Activated T-helper 1 cell treated with anti-CD3 and anti-CD28 coated beads, Interleukin-12 subunit alpha, Interleukin-12 subunit beta, Interleukin-2, Interleukin-4 antibody, amounts not matched to agents 30 ng/mL and 10 ng/mL and 1 ng/mL, durations not matched to agents 14 hours and 24 hours and 36 hours (primary cell): ENCODE results near the gene TMEM184C. TPM values are rescaled to one million over a fixed set of nuclear protein-coding genes. Genes with fewer than 3 reads are reported as not detected.

ENCODE experiments used
- DNase-seq: peaks from one replicate; pipeline ENCODE4 v3.0.0; 2021; ENCODE audit warnings: low spot score
- H3K27ac Mint-ChIP-seq: one replicate; pipeline ENCODE4 v1.8.0; 2021; ENCODE audit warnings: mild to moderate bottlenecking, mixed read lengths
- H3K27me3 Mint-ChIP-seq: one replicate; pipeline ENCODE4 v1.8.0; 2022; ENCODE audit warnings: mild to moderate bottlenecking, moderate library complexity, mixed read lengths; ENCODE audit not compliant: insufficient read depth
- H3K36me3 Mint-ChIP-seq: one replicate; pipeline ENCODE4 v1.8.0; 2021; ENCODE audit warnings: low read depth, mixed read lengths
- H3K4me1 Mint-ChIP-seq: one replicate; pipeline ENCODE4 v1.8.0; 2021; ENCODE audit warnings: low read depth, mixed read lengths
- H3K4me3 Mint-ChIP-seq: one replicate; pipeline ENCODE4 v1.8.0; 2021; ENCODE audit warnings: mild to moderate bottlenecking, moderate library complexity, mixed read lengths
- H3K9me3 Mint-ChIP-seq: one replicate; pipeline ENCODE4 v1.8.0; 2021; ENCODE audit warnings: mixed read lengths
- intact Hi-C: fragments of 100-400 bp; cut with micrococcal nuclease; formaldehyde crosslinking; loops from one replicate; pipeline ENCODE4 v1.15.1; 2024
- total RNA-seq: library from RNA; stranded (reverse); gene quantifications from 2 replicates; pipeline ENCODE4 v1.2.3, GENCODE V29; 2022

Gene TMEM184C
- total RNA-seq: 21.6 and 22.7 TPM in 2 replicates

DNA sequence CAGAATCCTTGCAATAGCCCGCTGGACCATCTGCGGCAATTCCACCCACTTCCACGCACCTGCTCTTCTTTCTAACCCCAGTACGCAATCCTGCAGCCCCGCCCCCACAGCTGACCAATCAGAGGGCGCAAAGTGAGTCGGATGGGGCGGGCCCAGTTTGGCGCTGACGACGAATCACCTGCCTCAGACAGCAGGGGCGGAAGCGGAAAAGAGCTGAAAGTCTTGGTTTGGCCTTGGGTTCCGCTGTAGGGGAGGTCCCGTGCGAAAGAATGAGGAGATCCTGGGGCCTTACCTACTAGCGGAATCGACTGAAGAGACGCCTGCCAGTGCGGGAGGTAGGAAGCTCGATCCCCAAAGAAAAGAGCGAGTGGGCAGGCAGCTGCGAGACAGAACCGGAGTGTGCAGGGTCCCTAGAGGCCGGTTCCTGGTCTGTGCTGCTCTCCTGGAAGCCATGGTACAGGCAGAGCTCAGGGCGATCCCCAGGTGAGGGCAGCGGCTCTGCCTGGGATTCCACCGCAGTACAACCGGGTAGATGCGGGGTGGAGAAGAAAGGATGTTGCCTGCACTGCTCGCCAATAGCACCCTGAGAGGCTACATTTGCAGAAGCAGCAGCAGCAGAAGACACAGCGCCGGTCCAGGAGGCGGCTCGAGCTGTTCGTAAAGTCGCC lies at the start of gene TMEM184C:
TMEM184C (plus strand) TSS at position 225 of the 668 bp plus-strand sequence. CDS start 560 bp downstream, outside the sequence.
- intact Hi-C loops: loop anchor here (1.0 to 10.0 kb wide), 8 partner anchors 21 to 825 kb away; partner anchors contain the start of genes ARHGAP10, NR3C2 and PRMT9
- Mint-ChIP-seq H3K9me3 (no peaks in the 10 kb centered on the region), H3K36me3 (peaks cover 11% of the 10 kb centered on the region), H3K27ac (peak within 1 kb of the TSS; percentile 89), H3K27me3 (peaks cover 7% of the 10 kb centered on the region), H3K4me3 (peak within 1 kb of the TSS; percentile 92), H3K4me1 (peaks cover 26% of the 10 kb centered on the region)
- peak; percentile 97 for DNase-seq

DNA sequence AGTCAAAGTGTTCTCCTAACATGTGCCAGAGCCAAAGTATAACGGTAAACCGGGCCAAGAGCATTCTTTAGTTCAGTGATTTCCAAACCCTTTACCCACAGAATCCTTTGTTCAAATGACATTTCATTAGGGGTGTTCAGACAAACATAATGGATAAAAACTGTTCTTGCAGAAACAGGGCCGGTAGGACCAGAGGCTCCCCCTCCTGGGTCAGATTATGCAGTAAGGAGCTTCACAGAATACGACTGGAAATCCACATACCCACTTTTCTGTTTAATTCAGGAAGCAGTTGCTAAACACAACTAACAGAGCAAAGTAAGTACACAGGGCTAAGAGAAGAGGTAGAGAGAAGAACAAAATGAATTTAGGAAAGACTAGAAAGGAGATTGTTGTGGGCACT lies 46.6 kb upstream of the TMEM184C start:
- no peaks in the 10 kb centered on the region for H3K4me1 Mint-ChIP-seq
- peaks cover 2% of the 10 kb centered on the region for H3K27me3 Mint-ChIP-seq
- H3K9me3 Mint-ChIP-seq: peaks cover 3% of the 10 kb centered on the region
- no peak overlapping the region for H3K27ac Mint-ChIP-seq
- DNase-seq: no peak
- intact Hi-C loops: no loop called here
- H3K36me3 Mint-ChIP-seq: no peaks in the 10 kb centered on the region
- no peak overlapping the region for H3K4me3 Mint-ChIP-seq

DNA sequence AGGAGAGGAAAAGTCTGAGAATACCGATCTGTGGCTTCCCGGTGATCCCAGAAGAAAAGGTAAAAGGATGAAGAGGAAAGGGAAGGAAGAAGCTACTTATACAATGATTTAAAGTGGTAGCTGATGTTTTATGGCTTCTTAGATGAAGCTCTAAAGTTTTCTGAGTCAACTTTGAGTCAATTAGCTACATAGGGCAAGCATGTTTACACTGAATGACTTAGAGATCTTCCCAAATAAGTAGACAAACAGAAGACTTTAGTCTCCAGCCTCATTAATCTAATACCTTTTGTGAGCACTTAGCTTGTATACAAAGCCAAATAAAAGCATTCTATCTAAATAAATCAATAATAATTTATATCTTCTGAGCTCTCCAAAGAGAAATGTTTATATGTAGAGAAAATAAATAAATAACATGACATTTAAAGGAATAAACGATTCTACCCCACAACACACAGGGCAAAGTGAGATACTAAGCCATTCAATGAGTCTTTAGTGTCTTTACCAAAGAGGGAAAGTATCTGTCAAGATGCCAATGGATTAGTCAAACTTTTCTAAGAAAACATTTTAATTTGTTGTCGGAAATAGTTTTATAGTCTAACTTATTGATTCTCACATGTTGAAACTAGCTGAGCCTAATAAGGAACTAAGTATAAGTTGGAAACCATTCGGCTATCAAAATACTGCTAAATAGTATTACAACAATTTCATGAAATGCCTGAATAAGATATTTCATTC lies 46.0 kb upstream of the TMEM184C start:
- DNase-seq: no peak
- Mint-ChIP-seq H3K4me3 (no peak overlapping the region), H3K9me3 (peaks cover 3% of the 10 kb centered on the region), H3K4me1 (no peaks in the 10 kb centered on the region), H3K27ac (no peak overlapping the region), H3K27me3 (peaks cover 3% of the 10 kb centered on the region), H3K36me3 (no peaks in the 10 kb centered on the region)
- intact Hi-C loops: no loop called here

DNA sequence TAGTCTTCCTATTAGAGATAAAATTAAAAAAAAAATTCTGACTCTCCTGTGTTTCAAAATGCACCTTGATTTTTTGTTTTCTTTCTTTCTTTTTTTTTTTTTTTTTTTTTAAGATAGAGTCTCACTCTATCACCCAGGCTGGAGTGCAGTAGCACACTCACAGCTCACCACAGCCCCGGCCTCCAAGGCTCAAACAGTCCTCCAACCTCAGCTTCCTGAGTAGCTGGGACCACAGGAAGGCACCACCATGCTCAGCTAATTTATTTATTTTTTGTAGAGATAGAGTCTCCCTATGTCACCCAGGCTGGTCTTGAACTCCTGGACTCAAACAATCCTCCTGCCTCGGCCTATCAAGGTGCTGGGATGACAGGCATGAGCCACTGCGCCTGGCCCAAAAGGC lies 41.1 kb upstream of the TMEM184C start:
- Mint-ChIP-seq H3K4me1 (no peaks in the 10 kb centered on the region), H3K27ac (no peak overlapping the region), H3K9me3 (no peaks in the 10 kb centered on the region), H3K27me3 (peaks cover 4% of the 10 kb centered on the region), H3K36me3 (no peaks in the 10 kb centered on the region), H3K4me3 (no peak overlapping the region)
- no peak for DNase-seq
- intact Hi-C loops: no loop called here

DNA sequence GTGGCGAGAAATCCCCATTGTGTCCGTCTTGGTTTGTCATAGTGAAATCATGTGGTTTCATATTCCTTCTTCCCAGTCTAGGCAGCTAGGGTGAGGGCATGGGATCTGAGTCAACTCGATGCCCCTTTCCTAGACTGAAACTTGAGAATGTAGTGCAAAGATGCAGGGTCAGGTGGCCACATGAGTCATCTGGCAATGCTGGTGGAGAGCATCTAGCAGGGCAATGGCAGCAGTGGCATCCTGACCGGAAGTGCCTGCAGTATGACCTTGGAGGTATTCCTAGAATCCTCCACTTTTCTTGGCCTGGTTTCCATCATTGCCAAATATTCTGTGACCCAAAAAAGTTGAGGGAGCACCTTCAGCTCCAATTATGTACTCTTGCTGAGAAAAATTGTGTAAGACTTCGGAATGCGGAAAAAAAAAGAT lies 39.1 kb upstream of the TMEM184C start:
- Mint-ChIP-seq H3K27ac (no peak overlapping the region), H3K36me3 (no peaks in the 10 kb centered on the region), H3K9me3 (no peaks in the 10 kb centered on the region), H3K4me3 (no peak overlapping the region), H3K27me3 (peaks cover 6% of the 10 kb centered on the region), H3K4me1 (no peaks in the 10 kb centered on the region)
- intact Hi-C loops: no loop called here
- DNase-seq: no peak

DNA sequence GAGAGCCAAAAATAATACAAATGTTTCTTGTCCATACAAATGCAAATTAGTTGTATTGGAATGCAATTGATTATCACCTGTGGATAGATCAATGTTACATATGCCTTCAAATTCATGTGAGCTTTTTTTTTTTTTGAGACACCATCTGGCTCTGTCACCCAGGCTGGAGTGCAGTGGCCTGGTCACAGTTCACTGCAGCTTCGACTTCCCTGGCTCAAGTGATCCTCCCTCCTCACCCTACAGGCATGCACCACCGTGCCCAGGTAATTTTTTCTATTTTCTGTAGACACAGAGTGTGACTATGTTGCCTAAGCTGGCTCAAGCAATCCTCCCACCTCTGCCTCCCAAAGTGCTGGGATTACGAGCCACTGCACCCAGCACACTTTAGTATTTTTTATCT lies 38.6 kb upstream of the TMEM184C start:
- no peak for DNase-seq
- H3K27me3 Mint-ChIP-seq: peaks cover 6% of the 10 kb centered on the region
- H3K4me3 Mint-ChIP-seq: no peak overlapping the region
- H3K9me3 Mint-ChIP-seq: no peaks in the 10 kb centered on the region
- H3K27ac Mint-ChIP-seq: no peak overlapping the region
- H3K36me3 Mint-ChIP-seq: no peaks in the 10 kb centered on the region
- intact Hi-C loops: no loop called here
- H3K4me1 Mint-ChIP-seq: no peaks in the 10 kb centered on the region

DNA sequence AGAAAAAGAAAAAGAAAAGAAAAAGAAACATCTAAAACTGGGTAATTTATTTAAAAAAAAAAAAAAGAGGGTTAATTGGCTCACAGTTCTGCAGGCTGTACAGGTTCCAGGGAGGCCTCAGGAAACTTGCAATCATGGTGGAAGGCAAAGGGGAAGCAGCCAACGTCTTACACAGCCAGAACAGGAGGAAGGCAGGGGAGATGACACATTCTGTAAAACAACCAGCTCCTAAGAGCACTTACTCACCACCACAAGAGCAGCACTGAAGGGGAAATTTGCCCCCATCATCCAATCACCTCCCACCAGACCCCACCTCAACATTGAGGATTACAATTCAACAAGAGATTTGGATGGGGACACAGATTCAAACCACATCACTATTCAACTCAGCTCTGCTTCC lies 36.8 kb upstream of the TMEM184C start:
- Mint-ChIP-seq H3K27ac (no peak overlapping the region), H3K9me3 (no peaks in the 10 kb centered on the region), H3K27me3 (peaks cover 6% of the 10 kb centered on the region), H3K36me3 (no peaks in the 10 kb centered on the region), H3K4me1 (no peaks in the 10 kb centered on the region), H3K4me3 (no peak overlapping the region)
- DNase-seq: no peak
- intact Hi-C loops: no loop called here

DNA sequence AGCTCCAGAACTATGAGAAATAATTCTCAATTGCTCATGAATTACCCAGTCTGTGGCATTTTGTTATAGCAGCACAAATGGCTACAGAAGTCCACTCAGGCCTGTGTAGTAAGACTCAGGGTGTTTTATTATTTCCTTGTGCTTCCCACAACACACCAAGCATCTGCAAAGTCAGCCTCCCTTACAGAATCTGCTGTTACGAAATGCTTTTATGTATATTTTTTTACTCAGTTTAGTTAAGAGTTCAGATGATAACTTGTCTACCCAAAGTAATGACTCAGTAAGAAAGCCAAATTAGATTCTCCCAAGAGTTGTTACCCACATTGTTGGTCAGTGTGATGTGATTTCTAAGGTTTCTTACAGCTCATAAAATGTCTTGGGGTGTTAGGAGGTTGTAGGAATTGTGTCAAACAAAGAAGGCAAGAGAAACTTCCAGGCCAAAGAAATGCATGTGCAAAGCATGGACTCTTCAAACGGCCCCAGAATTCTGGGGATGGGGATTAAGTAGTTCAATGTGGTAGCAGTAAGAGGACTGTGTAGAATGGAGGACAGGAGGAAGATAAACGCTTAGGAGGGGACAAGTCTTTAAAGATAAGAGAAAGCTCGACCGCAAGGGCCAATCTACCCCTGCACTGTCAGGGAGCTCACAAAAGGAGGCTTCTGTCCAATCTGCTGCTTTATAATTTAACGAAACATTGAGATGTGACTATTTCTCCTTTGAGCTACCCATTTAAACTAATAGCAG lies 35.4 kb upstream of the TMEM184C start:
- peaks cover 10% of the 10 kb centered on the region for H3K27me3 Mint-ChIP-seq
- H3K9me3 Mint-ChIP-seq: no peaks in the 10 kb centered on the region
- H3K36me3 Mint-ChIP-seq: no peaks in the 10 kb centered on the region
- intact Hi-C loops: no loop called here
- H3K4me1 Mint-ChIP-seq: no peaks in the 10 kb centered on the region
- H3K27ac Mint-ChIP-seq: no peak overlapping the region
- no peak overlapping the region for H3K4me3 Mint-ChIP-seq
- no peak for DNase-seq

DNA sequence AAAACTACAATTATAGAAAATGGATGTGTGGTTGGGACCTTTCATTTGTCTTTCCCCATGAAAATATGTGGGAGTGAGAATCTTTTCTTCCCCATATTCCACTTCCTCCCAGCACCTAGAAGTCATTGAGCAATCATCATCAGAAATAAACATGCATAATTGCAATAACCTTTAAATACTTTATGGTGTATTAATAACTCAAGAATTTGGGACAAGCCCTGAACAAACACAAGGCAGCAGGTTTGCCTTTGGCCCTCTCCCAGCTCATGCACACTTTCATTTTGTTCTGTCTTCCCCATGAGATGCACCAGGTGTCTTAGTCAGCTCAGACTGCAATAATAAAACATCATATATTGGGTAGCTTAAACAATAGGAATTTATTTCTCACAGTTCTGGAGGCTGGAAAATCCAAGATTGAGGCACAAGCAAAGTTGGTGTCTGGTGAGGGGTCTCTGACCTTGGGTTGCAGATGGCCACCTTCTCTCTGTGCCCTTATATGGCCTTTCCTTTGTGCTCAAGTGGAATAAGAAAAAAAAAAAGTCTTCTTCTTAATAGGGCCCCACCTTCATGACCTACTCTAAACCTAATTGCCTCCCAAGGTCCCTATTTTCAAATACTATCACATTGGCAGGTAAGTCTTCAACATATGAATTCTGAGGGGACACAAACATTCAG lies 34.7 kb upstream of the TMEM184C start:
- H3K9me3 Mint-ChIP-seq: no peaks in the 10 kb centered on the region
- intact Hi-C loops: no loop called here
- no peaks in the 10 kb centered on the region for H3K4me1 Mint-ChIP-seq
- no peaks in the 10 kb centered on the region for H3K36me3 Mint-ChIP-seq
- H3K27ac Mint-ChIP-seq: no peak overlapping the region
- no peak for DNase-seq
- peaks cover 12% of the 10 kb centered on the region for H3K27me3 Mint-ChIP-seq
- H3K4me3 Mint-ChIP-seq: no peak overlapping the region

DNA sequence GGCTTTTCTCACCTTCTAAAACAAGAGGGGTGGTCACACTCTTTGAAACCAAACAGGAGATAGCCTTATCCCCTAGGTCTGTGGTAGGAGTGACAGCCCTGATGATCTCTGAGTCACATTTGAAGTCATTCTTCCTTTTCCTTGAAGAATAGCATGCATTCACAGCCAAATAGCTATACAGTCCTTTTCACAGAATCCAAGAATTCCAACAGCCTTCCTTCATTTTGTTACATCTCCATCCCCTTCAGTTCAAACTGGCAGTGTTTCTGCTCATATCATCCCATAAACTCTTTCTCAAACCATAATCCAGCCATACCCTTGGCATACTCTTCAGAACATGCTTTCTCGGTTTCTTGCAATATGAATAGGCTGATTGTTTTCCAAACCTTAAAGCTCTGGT lies 33.3 kb upstream of the TMEM184C start:
- Mint-ChIP-seq H3K27ac (no peak overlapping the region), H3K27me3 (peaks cover 15% of the 10 kb centered on the region), H3K36me3 (no peaks in the 10 kb centered on the region), H3K9me3 (no peaks in the 10 kb centered on the region), H3K4me3 (no peak overlapping the region), H3K4me1 (no peaks in the 10 kb centered on the region)
- DNase-seq: no peak
- intact Hi-C loops: no loop called here

DNA sequence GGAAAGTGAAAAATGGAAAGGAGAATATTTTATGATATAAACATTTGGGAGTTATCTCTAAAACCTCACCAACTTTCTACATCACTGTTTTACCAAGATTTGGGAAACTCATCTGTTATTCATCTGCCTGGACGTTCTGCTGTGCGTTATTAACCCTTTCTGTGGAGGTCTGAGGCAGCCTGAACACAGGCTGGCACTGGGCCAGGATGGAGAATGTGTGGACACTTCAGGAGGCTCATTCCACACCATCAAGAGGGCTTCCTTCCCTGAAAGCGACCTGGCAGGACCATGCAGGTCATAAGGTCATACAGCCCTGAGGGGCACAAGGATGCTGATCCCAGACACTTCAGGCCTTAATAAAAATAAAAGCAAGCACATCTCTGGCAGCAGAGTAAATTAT lies 31.2 kb upstream of the TMEM184C start:
- no peaks in the 10 kb centered on the region for H3K36me3 Mint-ChIP-seq
- no peak overlapping the region for H3K4me3 Mint-ChIP-seq
- no peaks in the 10 kb centered on the region for H3K4me1 Mint-ChIP-seq
- DNase-seq: no peak
- no peak overlapping the region for H3K27ac Mint-ChIP-seq
- no peaks in the 10 kb centered on the region for H3K9me3 Mint-ChIP-seq
- H3K27me3 Mint-ChIP-seq: peaks cover 12% of the 10 kb centered on the region
- intact Hi-C loops: no loop called here

DNA sequence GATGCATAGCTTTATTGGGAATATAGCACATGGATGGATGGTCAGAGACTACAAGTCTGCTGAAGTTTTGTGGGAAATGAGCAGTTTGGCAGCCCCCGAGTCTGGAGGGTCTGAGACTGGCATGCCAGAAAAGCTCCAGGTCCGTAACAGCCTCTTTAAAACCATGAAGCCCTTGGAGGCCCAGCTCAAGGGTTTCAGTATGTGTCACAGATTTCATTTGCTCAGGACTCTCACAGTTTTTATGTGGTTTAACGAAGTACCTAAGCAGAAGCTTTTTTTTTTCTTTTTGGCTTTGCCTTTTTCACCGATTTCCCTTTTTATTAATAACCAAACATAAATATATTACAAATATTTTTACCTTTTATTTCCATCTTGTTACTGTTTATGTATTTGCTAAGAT lies 30.6 kb upstream of the TMEM184C start:
- Mint-ChIP-seq H3K4me3 (no peak overlapping the region), H3K9me3 (no peaks in the 10 kb centered on the region), H3K4me1 (no peaks in the 10 kb centered on the region), H3K36me3 (no peaks in the 10 kb centered on the region), H3K27ac (no peak overlapping the region), H3K27me3 (peaks cover 12% of the 10 kb centered on the region)
- no peak for DNase-seq
- intact Hi-C loops: no loop called here
